ENCODE measurements around the gene IQCM. TPM values are rescaled to one million over a fixed set of nuclear protein-coding genes. Genes with fewer than 3 reads are reported as not detected.

IQCM gene
- polyA plus RNA-seq, 3 donors, result not detected

GRCh38 chr4:149755969-149756368, 59.7 kb downstream of the IQCM start:
- Histone ChIP-seq H3K9ac (ENCODE audit: insufficient read depth, low read length, poor library complexity, severe bottlenecking) (no peak overlapping the region), H2AFZ (ENCODE audit: insufficient read depth, low read depth, low read length, poor library complexity, severe bottlenecking) (no peak overlapping the region), H3K4me3 (replicated peaks in 1 of 3; ENCODE audit: low read depth in 2 of 3, low read length in 3 of 3) (no peak overlapping the region), H3K4me2 (replicated peaks; ENCODE audit: extremely low read depth, low read length, poor library complexity, severe bottlenecking) (no peak overlapping the region), H3K79me2 (ENCODE audit: insufficient read depth, low read length) (no peaks in the 10 kb centered on the region), H4K20me1 (ENCODE audit: insufficient read depth, low read length) (no peaks in the 10 kb centered on the region), H3K27ac (ENCODE audit: low read depth in 1 of 2, low read length in 2 of 2) (no peak overlapping the region), H3K4me1 (ENCODE audit: control insufficient read depth in 1 of 2, insufficient read depth in 2 of 2, low read length in 2 of 2) (no peaks in the 10 kb centered on the region), H3K36me3 (replicated peaks in 1 of 2; ENCODE audit: control insufficient read depth in 1 of 2, insufficient read depth in 2 of 2, low read length in 2 of 2) (no peaks in the 10 kb centered on the region), H3K27me3 (ENCODE audit: control insufficient read depth in 2 of 2, insufficient read depth in 2 of 2, low read length in 2 of 2) (no peaks in the 10 kb centered on the region), H3K9me3 (replicated peaks in 1 of 2; ENCODE audit: control insufficient read depth in 1 of 2, insufficient read depth in 1 of 2, low read length in 2 of 2) (no peaks in the 10 kb centered on the region)
- peaks cover 0 to 7% (median 2%) of the 10 kb centered on the region in 7 donors for H3K9me3 Mint-ChIP-seq
- no peak overlapping the region for H3K4me3 Mint-ChIP-seq
- H3K4me1 Mint-ChIP-seq, result no peaks in the 10 kb centered on the region
- H3K27ac Mint-ChIP-seq, result no peak overlapping the region
- no CpG with 5 or more reads among the region's 2 CpGs for WGBS (ENCODE audit: insufficient coverage)
- H3K27me3 Mint-ChIP-seq (ENCODE audit: low read depth in 3 of 3), result no peaks in the 10 kb centered on the region
- TF ChIP-seq, protein P1, sequence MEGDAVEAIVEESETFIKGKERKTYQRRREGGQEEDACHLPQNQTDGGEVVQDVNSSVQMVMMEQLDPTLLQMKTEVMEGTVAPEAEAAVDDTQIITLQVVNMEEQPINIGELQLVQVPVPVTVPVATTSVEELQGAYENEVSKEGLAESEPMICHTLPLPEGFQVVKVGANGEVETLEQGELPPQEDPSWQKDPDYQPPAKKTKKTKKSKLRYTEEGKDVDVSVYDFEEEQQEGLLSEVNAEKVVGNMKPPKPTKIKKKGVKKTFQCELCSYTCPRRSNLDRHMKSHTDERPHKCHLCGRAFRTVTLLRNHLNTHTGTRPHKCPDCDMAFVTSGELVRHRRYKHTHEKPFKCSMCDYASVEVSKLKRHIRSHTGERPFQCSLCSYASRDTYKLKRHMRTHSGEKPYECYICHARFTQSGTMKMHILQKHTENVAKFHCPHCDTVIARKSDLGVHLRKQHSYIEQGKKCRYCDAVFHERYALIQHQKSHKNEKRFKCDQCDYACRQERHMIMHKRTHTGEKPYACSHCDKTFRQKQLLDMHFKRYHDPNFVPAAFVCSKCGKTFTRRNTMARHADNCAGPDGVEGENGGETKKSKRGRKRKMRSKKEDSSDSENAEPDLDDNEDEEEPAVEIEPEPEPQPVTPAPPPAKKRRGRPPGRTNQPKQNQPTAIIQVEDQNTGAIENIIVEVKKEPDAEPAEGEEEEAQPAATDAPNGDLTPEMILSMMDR (IDR thresholded peaks at IDR 0.05), result no peak
- DNase-seq, result no peak
- intact Hi-C loops (cut with micrococcal nuclease), result no loop called here
- no peaks in the 10 kb centered on the region for H3K36me3 Mint-ChIP-seq

- intact Hi-C loops (cut with micrococcal nuclease), result no loop called here
- no peak overlapping the region for H3K9ac ChIP-seq (ENCODE audit: insufficient read depth, low read length, poor library complexity, severe bottlenecking)
- TF ChIP-seq, protein P1 (IDR thresholded peaks at IDR 0.05), result no peak
These were observed 61.1 kb downstream of the IQCM start for GRCh38 chr4:149754526-149754925.

More at GRCh38 chr4:149754526-149754925, 61.1 kb downstream of the IQCM start:
- WGBS (ENCODE audit: insufficient coverage), result 79% methylated on average over 2 of the region's 3 CpGs
- Histone ChIP-seq H3K4me1 (ENCODE audit: control insufficient read depth in 1 of 2, insufficient read depth in 2 of 2, low read length in 2 of 2) (no peaks in the 10 kb centered on the region), H2AFZ (ENCODE audit: insufficient read depth, low read depth, low read length, poor library complexity, severe bottlenecking) (no peak overlapping the region), H3K27me3 (ENCODE audit: control insufficient read depth in 2 of 2, insufficient read depth in 2 of 2, low read length in 2 of 2) (no peaks in the 10 kb centered on the region), H3K4me3 (replicated peaks in 1 of 3; ENCODE audit: low read depth in 2 of 3, low read length in 3 of 3) (no peak overlapping the region), H3K27ac (ENCODE audit: low read depth in 1 of 2, low read length in 2 of 2) (no peak overlapping the region), H4K20me1 (ENCODE audit: insufficient read depth, low read length) (no peaks in the 10 kb centered on the region), H3K79me2 (ENCODE audit: insufficient read depth, low read length) (no peaks in the 10 kb centered on the region), H3K36me3 (replicated peaks in 1 of 2; ENCODE audit: control insufficient read depth in 1 of 2, insufficient read depth in 2 of 2, low read length in 2 of 2) (no peaks in the 10 kb centered on the region), H3K9me3 (replicated peaks in 1 of 2; ENCODE audit: control insufficient read depth in 1 of 2, insufficient read depth in 1 of 2, low read length in 2 of 2) (no peaks in the 10 kb centered on the region), H3K4me2 (replicated peaks; ENCODE audit: extremely low read depth, low read length, poor library complexity, severe bottlenecking) (no peak overlapping the region)
- Mint-ChIP-seq H3K27me3 (ENCODE audit: low read depth in 3 of 3) (no peaks in the 10 kb centered on the region), H3K36me3 (no peaks in the 10 kb centered on the region), H3K4me3 (no peak overlapping the region), H3K27ac (no peak overlapping the region), H3K9me3 (peaks cover 0 to 7% (median 2%) of the 10 kb centered on the region in 7 donors), H3K4me1 (no peaks in the 10 kb centered on the region)
- no peak for DNase-seq

Measured in CD14-positive monocyte (primary cell).